ENCODE measurements around the gene ARAP1. TPM values are rescaled to one million over a fixed set of nuclear protein-coding genes. Genes with fewer than 3 reads are reported as not detected.

The ARAP1 gene
- total RNA-seq, 4 donors from 2014 or later, result 18.3 to 52.0 (median 26.0) TPM

- Histone ChIP-seq H3K27me3 (no peaks in the 10 kb centered on the region), H3K4me1 (peaks cover 0 to 5% of the 10 kb centered on the region in 2 donors), H3K9me3 (no peaks in the 10 kb centered on the region), H3K27ac (no peak overlapping the region), H3K4me3 (no peak overlapping the region), H3K36me3 (peaks cover 0 to 63% of the 10 kb centered on the region in 2 donors)
- intact Hi-C loops (cut with DNase I; ENCODE audit: low total_unique reads), result no loop called here
- TF ChIP-seq CTCF (IDR thresholded peaks at IDR 0.05 in 4 of 5, conservative IDR thresholded peaks at IDR 0.05 in 1 of 5) (no peak), POLR2A (IDR thresholded peaks at IDR 0.05) (no peak)
- DNase-seq (no peak), ATAC-seq (no peak)
- in situ Hi-C loops (cut with MboI; ENCODE audit: low sequenced_read_pairs in 4 of 4), result loop anchor here in 1 of 4 donors (25.0 kb wide), 1 partner anchor 486 kb away; no protein-coding TSS in a partner anchor
These were observed 50.7 kb downstream of the ARAP1 start for GRCh38 chr11:72701466-72701865.

GRCh38 chr11:72700146-72700545 lies 52.1 kb downstream of the ARAP1 start:
- Histone ChIP-seq H3K4me3 (no peak overlapping the region), H3K27ac (no peak overlapping the region), H3K4me1 (peaks cover 0 to 5% of the 10 kb centered on the region in 2 donors), H3K27me3 (no peaks in the 10 kb centered on the region), H3K9me3 (no peaks in the 10 kb centered on the region), H3K36me3 (peaks cover 0 to 70% of the 10 kb centered on the region in 2 donors)
- ATAC-seq (peak in 1 of 2 donors; percentile 53), DNase-seq (no peak)
- intact Hi-C loops (cut with DNase I; ENCODE audit: low total_unique reads), result no loop called here
- in situ Hi-C loops (cut with MboI; ENCODE audit: low sequenced_read_pairs in 4 of 4), result loop anchor here in 1 of 4 donors (25.0 kb wide), 1 partner anchor 487 kb away; no protein-coding TSS in a partner anchor
- TF ChIP-seq POLR2A (IDR thresholded peaks at IDR 0.05) (no peak), CTCF (IDR thresholded peaks at IDR 0.05 in 4 of 5, conservative IDR thresholded peaks at IDR 0.05 in 1 of 5) (no peak)

- no peak overlapping the region for H3K4me3 ChIP-seq
- H3K27ac ChIP-seq, result no peak overlapping the region
- in situ Hi-C loops (cut with MboI; ENCODE audit: low sequenced_read_pairs in 4 of 4) (no loop called here), intact Hi-C loops (cut with DNase I; ENCODE audit: low total_unique reads) (no loop called here)
- ATAC-seq (no peak), DNase-seq (no peak)
- TF ChIP-seq POLR2A (IDR thresholded peaks at IDR 0.05), result no peak
- no peak for TF ChIP-seq CTCF (IDR thresholded peaks at IDR 0.05 in 4 of 5, conservative IDR thresholded peaks at IDR 0.05 in 1 of 5)
- no peaks in the 10 kb centered on the region for H3K9me3 ChIP-seq
- no peaks in the 10 kb centered on the region for H3K27me3 ChIP-seq
- H3K36me3 ChIP-seq, result peaks cover 0 to 86% of the 10 kb centered on the region in 2 donors
- H3K4me1 ChIP-seq, result peaks cover 0 to 1% of the 10 kb centered on the region in 2 donors
These were observed 54.4 kb downstream of the ARAP1 start for GRCh38 chr11:72697814-72698213.

- DNase-seq (peak; percentile 35 to 62), ATAC-seq (peak in 1 of 2 donors; percentile 22)
- Histone ChIP-seq H3K4me1 (no peaks in the 10 kb centered on the region), H3K9me3 (no peaks in the 10 kb centered on the region), H3K27ac (peak overlapping the region in 1 of 4 donors; percentile 46), H3K27me3 (no peaks in the 10 kb centered on the region), H3K4me3 (no peak overlapping the region), H3K36me3 (peaks cover 1 to 89% of the 10 kb centered on the region in 2 donors)
- TF ChIP-seq CTCF (IDR thresholded peaks at IDR 0.05 in 4 of 5, conservative IDR thresholded peaks at IDR 0.05 in 1 of 5) (no peak), POLR2A (IDR thresholded peaks at IDR 0.05) (no peak)
- in situ Hi-C loops (cut with MboI; ENCODE audit: low sequenced_read_pairs in 4 of 4), result no loop called here
- intact Hi-C loops (cut with DNase I; ENCODE audit: low total_unique reads), result no loop called here
These were observed 55.1 kb downstream of the ARAP1 start for GRCh38 chr11:72696866-72697700.

Measured in gastrocnemius medialis (tissue), 4 donors.